HG03520 (cell line): ENCODE measurements around the gene CCNA2.

Experiments used
- ATAC-seq: cut with Tn5 transposase; IDR thresholded peaks from one replicate; pipeline ENCODE4 v1.9.1; 2021; ENCODE audit warnings: mild to moderate bottlenecking, moderate library complexity; ENCODE audit not compliant: unreplicated experiment

Gene CCNA2

GRCh38 chr4:121806411-121806810 lies 17.3 kb downstream of the CCNA2 start:
- ATAC-seq: no peak

GRCh38 chr4:121801715-121802075 lies 22.0 kb downstream of the CCNA2 start:
- ATAC-seq: no peak

DNA sequence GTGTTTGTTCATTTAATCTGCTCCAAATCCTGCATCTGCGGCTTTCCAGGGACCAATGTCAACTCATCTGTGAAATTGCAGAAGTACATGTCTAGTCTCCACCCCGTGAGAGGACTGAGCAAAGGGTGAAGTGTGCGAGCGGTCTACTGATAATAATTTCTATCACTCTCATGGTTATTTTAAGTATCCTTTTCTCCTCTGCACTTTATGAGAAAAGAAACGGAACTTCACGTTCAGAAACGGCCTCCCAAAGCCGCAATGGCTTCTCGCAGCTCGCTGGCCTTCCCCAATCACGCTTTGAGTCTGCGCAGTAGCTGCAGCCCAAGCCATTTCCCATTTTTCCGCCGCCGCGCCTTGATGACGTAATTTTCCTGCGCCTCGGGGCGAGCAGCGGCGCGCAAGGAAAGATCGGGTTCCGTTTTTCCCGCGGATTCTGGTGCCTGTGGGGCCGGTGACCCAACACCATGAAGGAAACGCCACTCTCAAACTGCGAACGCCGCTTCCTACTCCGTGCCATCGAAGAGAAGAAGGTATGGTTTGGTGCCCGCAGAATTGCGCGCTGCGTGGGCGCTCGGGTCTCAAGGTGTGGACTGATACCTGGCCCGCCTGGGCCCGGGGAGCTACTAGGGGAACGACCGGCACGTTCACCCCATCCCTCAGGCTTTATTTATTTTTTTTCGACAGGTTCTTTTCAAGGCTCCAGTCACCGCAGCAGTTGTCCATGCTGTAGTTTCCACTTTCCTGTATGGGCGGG lies 22.5 kb downstream of the CCNA2 start, which contains the start of gene EXOSC9:
Gene EXOSC9 (plus strand): TSS at position 363 of the 754 bp plus-strand sequence. CDS start 102 bp downstream, at position 465.
- peak; percentile 78 for ATAC-seq

- ATAC-seq: peak; percentile 11
Observed at GRCh38 chr4:121800638-121800960, 23.1 kb downstream of the CCNA2 start.

DNA sequence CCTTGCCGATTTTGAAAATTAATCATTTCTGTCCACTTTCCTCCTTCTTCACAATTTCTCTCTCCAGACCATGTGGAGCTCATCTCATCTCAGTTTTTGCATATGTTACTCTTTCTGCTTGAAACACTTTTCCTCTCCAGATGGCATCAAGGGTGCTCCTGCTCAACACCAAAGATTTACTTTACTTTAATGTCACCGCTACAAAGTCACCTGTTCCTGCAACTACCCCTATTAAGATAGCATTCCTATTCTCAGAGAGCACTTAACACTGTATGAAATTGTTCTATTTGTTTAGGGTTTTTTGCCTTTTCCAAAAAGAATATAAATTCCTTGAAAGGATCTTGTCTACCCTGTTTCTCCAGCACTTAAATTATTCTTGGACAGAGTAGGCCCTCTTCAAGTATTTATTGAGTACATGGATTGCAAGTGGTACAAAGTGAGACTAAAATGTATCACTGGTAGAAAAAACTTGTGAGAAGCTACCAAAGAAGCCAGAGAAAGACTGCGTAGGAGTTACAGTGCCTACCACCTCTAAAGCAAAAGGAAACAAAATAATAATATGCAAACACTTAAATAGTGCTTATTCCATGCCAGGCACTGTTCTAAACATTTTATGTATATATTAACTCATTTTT lies 23.7 kb downstream of the CCNA2 start:
- no peak for ATAC-seq

GRCh38 chr4:121799208-121799823 lies 24.4 kb downstream of the CCNA2 start:
- no peak for ATAC-seq

DNA sequence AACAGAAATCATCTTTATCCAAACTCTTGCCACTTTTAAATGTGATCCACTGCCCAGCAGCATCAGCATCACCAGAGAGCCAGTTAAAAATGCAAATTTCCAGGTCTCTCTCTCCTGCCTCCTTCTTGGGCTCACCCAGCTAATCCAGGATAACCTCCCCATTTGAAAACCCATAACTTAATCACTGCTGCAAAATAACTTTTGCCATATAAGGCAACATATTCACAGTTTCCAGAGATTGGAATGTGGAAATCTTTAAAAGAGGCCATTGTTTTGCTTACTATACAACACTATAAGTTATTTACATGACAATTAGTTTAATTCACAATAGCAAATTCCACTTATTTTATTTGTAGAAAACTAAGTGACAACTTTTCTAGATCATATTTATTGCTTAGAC lies 27.4 kb downstream of the CCNA2 start:
- no peak for ATAC-seq

GRCh38 chr4:121794505-121795188 lies 29.0 kb downstream of the CCNA2 start:
- no peak for ATAC-seq

- ATAC-seq: no peak
Observed at GRCh38 chr4:121792966-121793365, 30.7 kb downstream of the CCNA2 start.

DNA sequence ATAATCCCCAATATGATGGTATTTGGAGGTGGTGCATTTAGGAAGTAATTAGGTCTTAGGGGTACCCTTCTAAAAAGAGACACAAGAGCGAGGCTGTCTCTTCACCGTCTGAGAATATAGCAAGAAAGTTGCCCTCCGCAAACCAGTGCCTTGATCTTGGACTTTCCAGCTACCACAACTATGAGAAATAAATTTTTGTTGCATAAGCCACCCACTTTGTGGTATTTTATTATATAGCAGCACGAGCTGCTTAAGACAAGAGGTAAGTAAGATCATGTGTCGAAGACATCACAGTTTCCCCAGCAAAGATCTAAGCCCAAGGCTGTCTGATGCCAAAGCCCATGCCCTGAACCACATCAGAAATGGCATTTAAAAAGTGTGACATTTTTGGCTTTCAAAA lies 32.2 kb downstream of the CCNA2 start:
- ATAC-seq: no peak

DNA sequence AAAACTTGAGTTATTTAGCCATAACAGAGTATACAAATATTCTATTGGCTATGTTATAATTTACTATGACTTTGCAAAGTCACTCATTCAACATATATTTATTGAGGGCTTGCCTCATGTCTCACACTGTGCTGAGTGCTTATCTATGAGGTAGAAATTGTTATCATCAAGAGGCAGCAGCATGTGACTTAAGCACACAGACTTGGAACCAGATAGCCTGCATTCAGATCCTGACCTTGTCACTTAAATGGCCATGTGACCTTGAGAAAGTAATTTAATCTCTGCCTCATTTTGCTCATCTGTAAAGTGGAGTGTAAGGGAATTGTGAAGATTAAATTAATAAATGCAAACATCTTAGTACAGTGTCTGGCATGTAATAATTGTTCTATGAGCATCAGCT lies 32.7 kb downstream of the CCNA2 start:
- ATAC-seq: no peak

DNA sequence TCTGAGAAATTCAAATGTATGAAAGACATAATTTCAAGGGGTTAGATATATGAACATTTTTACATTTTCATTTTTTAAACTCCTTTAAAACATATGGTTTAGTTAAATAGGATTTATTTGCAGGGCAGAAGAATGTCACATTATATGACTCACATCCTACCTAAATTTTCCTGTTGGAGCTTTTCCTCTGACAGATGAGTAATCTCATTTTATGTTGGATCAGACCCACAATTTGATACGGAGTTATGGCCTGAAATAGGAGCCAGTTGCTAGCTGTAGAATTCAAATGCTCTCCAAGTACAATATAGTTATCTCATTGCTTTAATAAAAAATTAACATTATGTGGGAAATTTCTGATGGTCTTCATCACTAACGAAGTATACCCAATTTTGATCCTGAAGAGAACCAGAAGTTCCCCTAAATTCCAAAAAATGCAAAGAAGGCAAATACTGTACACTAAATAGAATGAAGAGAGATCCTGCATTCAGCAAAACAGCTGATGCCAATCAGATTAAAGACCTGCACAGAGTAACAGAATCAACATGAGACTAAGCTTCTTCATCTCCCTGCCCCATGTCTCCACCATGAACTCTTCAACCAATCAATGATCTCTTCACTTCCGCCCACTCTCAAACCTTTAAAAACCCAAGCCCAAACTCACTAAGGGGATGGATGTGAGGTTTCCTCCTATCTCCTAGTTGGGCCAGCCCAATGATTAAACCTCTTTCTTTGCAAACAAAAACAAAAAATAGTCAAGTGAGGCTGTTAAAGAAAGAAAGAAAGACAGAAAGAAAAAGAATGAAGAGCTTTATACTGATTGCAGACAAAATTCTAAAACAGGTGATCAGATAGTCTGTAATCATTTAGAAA lies 33.5 kb downstream of the CCNA2 start:
- ATAC-seq: no peak

DNA sequence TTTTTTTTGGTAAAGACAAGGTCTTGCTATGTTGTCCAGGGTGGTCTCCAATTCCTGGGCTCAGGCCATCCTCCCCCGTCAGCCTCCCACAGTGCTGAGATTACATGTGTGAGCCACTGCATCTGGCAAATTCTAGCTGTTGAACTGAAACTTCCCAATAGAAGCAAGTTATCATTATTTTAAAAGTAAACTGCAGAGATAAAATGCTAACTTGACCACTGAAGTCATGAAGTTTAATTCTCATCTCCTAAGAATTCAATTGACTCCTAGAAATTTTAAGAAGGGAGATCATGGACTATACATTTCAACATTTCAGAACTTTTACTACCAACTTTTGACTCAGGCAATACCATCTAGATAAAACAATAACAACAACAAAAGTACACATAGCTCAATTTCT lies 34.2 kb downstream of the CCNA2 start:
- ATAC-seq: no peak

- ATAC-seq: peak; percentile 93
Observed at GRCh38 chr4:121788896-121789295, 34.8 kb downstream of the CCNA2 start.

DNA sequence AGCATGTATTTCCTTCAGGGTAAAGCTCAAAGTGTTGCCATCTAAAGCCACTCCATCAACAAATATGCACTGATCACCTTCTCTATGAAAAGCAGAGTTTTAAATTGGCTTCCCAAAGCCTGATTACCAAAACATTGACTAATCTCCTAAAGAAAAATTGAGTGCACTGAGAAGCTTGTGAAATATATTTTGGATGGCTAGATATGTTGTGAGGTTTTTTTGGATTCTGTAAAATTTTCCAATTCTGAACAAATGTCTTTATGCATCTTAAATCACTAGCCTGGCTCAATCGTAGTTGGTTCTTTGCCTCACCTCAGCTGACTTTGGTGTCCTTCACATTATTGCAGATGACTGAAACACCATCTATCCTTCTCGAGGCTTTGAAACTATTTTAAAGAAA lies 37.5 kb downstream of the CCNA2 start:
- ATAC-seq: no peak

GRCh38 chr4:121785479-121785878 lies 38.2 kb downstream of the CCNA2 start:
- no peak for ATAC-seq

- no peak for ATAC-seq
Observed at GRCh38 chr4:121784975-121785374, 38.7 kb downstream of the CCNA2 start.

GRCh38 chr4:121784401-121784800 lies 39.3 kb downstream of the CCNA2 start:
- ATAC-seq: no peak

DNA sequence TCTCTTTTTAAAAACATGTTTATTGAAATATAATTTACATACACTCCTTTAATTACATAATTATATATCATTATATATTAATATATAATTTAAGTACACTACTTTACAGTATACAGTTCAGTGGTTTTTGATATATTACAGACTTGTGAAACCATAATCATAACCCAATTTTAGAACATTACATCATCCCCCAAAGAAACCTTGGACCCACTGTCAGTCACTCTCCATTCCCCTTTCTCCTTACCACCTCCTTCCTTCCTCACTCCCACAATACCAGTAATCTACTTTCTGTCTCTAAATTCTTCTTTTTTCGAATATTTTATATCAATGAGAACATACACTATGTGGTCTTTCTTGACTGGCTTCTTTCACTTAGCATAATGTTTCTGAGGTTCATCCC lies 40.5 kb downstream of the CCNA2 start:
- no peak for ATAC-seq

- ATAC-seq: no peak
Observed at GRCh38 chr4:121778991-121779628, 44.6 kb downstream of the CCNA2 start.
